ENCODE results near the gene PNLIPRP3.
"Not testable (repeated sequence)": the region's sequence is repeated elsewhere in the genome, so short reads cannot be mapped to it uniquely, and the experiment has no call there.

The PNLIPRP3 gene

DNA sequence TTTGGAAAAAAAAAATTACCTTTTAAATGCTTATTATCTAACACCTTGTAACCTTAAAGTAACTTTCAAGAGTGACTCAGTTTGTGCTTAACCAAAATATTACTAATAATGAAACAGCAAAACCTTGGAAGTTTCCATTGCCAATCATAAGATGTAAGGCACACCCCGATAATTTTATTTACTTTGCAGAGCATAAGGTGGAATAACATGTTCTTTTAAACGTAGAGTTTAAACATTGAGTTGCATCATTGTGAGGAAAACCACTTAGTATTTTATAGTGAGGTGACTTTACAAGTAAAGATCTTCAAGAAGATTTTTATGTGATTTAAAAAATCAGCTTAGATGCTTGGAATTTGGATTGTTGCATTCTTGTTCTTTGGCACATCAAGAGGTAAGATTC is at the start of gene PNLIPRP3:
TSS of gene PNLIPRP3 (plus strand) at position 177 of the 400 bp plus-strand sequence. CDS start at position 343, 166 bp downstream.
- DNase-seq: no peak
- intact Hi-C loops (cut with DNase I): no loop called here

DNA sequence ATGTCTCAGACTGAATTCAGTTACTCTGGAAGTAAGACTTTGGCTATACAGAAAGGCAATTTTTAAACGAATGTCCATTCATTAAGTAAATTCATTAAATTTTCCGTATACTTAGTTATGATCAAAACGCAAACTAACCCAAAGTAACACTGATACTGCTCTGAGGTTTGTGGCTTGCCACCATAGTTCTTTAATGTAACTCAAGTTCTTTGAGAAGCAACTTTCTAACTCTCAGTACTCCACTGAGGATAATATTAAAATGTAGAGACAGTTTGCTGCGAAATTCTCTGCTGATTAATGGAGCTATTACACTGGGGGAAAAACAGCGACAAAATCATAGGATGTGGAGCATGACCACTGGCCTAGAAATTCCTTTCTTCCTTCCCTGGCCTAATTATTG is 45.4 kb upstream of the PNLIPRP3 start:
- intact Hi-C loops (cut with DNase I): no loop called here
- no peak for DNase-seq

DNA sequence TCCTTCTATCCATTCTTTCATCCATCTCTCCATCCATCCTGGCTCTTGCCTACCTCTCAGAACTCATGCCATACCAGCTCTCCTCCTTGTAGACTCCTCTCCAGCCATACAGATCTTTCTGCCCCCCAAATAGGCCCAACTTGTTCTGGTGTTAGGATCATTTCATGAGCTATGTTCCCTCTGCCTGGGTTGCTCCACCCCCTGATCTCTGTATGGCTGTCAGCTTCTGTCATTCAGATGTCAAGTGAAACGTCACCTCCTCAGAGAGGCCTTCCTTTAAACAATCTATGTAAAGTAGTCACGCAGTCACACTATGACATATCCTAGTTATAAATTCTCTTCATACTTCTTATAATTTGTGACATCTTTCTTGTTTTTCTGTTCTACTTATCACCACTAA is 42.3 kb upstream of the PNLIPRP3 start:
- DNase-seq: no peak
- intact Hi-C loops (cut with DNase I): no loop called here

DNA sequence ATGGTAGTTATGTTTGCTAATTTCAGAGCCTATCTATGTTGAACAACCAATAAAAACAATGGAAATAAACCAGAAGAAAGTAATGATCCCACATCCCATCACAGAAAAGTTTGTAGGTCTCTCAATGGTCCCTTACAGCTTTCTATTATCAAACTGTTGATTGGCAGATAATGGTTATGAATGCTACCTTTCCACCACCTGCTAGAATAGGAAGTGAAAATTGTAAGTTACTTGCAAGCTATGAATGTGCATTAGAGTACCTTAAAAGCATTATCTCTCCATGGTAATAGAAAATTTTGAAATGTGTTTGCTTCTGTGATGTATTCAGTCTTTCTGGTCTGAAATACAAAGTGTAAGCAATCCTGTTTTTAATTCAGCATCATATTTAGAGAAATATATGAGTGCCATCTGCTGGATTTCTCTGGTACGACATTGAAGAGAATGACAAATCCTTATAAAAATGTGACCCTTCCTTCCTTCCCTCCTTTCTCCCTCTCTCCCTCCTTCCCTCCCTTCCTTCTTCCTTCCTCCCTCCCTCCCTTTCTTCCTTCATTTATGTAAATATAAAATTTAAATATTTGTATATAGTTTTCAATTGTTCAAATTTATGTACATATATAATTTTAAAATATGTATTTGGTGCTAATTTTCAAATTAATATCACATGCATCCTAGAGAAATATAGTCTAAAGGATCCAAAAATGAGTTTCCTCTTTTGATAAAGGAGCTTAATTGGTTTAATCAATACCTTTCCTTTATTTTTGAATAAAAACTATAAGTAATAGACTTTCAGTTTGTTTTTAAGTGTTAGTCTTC is 41.4 kb upstream of the PNLIPRP3 start:
- peak in 5 of 42 donors; percentile 7 to 59 (median 16) for DNase-seq
- intact Hi-C loops (cut with DNase I): no loop called here

DNA sequence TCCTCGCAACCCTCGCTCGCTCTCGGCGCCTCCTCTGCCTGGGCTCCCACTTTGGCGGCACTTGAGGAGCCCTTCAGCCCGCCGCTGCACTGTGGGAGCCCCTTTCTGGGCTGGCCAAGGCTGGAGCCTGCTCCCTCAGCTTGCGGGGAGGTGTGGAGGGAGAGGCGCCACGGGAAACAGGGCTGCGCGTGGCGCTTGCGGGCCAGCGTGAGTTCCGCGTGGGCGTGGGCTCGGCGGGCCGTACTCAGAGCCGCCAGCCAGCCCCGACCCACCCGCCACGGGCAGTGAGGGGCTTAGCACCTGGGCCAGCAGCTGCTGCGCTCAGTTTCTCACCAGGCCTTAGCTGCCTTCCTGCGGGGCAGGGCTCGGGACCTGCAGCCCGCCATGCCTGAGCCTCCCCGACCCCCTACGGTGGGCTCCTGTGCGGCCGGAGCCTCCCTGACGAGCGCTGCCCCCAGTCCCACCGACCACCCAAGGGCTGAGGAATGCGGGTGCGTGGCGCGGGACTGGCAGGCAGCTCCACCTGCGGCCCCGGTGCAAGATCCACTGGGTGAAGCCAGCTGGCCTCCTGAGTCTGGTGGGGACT is 34.3 kb upstream of the PNLIPRP3 start:
- intact Hi-C loops (cut with DNase I); DNase-seq: not testable (repeated sequence)

DNA sequence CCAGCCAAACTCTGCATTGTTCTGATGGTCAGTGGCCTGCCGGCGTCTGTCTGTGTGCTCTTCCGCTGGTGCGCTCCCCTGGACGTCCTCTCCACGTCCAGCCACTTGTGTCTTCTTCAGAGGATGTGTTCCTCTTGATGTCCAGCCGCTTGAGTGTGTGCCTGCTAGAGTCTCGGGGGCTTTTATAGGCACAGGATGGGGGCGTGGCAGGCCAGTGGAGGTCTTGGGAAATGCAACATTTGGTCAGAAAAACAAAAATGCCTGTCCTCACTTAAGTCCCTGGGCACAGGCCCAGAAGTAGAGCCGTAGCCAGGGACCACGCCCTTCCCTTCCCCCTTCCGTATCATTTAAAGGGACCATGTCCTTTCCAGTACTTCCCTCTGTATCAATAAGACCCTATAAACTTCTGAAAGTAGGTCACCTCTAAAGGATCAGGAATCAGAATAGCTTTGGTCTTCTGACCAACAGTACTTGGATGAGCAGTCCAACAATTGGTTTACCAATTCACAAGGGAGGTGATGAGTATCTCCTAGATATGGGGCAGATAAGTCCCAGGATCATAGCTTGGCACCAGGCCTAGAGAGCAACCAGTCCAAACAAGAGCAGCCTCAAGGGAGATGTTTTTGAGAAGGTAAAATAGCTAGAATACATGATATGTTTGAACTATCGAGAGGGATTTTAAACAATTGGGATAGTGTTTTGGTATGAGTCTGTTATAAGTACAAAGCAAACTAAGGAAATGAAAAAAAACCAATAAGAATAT is 32.2 kb upstream of the PNLIPRP3 start:
- no peak for DNase-seq
- intact Hi-C loops (cut with DNase I): no loop called here

DNA sequence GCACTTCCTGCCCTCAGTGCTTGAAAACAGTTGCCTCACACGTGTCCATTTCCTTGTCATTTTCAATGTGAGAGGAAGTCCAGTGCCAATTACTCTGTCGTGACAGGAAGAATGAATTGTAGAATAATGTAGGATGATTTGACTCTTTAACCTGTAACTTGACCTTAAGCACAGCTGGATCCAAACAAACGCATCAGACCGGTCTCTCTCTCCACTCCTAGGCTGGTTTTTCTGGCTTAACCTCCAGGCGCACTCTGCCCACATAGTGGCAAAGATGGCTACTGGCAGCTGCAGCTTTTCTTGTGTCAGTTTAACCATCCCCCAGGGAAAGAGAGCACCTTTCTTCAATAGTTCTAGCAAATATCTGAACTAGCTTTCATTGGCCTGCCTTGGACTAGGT is 29.4 kb upstream of the PNLIPRP3 start:
- DNase-seq: no peak
- intact Hi-C loops (cut with DNase I): no loop called here

DNA sequence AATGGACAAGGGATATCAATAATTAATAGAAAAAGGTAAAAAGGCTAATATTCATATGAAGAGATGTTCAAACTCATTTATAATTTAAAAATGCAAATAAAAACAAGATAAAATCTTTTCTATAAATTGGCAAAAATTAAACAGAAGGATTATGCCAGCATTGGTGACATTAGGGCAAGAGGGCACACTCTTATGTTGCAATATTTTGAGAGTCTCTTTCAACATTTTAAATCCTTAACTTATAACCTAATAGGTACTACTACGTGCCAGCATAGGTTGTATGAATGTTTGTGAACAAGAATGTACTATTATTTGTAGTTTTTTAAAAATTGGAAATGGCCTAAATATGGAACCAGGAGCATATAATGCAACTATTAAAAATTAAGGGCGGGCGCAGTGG is 24.8 kb upstream of the PNLIPRP3 start:
- intact Hi-C loops (cut with DNase I): no loop called here
- DNase-seq: no peak

DNA sequence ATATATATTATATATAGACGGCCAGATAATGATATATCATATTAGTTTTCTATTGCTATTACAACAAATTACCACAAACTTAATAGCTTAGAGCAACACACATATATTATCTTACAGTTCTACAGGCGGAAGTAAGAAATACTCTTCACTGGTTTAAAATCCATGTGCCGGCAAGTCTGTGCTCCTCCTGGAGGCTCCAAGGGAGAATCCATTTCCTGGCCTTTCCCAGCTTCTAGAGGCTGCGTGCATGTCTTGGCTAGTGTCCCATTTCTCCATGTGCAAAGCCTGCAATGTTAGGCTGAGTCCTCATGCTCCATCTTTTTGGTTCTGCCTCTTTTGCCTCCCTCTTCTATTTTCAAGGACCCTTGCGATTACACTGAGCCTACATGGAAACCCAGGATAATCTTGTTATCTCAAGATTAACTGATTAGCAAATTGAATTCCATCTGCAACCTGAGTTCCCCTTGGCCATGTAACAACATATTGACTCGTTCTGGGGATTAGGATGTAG is 23.9 kb upstream of the PNLIPRP3 start:
- intact Hi-C loops (cut with DNase I): no loop called here
- no peak for DNase-seq

DNA sequence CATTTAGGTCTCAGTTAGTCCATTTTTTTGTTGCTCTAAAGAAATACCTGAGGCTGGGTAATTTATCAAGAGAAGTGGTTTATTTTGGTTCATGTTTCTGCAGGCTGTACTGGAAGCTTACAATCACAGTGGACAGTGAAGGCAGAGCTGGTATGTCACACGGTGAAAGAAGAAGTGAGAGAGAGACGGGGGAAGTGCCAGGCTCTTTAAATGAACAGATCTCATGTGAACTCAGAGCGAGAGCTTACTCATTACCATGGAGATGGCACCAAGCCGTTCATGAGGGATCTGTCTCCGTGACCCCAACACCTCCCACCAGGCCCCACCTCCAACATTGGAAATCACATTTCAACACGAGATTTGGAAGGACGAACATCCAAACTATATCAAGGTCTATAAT is 18.9 kb upstream of the PNLIPRP3 start:
- intact Hi-C loops (cut with DNase I): no loop called here
- DNase-seq: no peak

DNA sequence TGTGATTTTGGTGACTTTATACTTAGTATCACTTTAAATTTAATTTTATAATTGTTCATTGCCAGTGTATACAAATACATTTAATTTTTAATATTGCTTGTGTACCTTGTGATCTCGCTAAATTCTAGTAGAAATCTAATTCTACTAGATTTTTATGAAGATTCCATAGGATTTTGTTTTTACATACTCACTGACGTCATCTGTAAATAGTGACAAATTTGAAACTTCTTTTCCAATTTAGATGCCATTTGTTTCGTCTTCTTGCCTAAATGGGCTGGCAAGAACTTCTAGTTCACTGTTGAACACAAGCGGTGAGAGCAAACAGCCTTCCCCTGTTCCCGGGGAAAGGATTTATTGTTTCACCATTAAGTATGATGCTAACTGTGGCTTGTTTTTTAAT is 17.3 kb upstream of the PNLIPRP3 start:
- no peak for DNase-seq
- intact Hi-C loops (cut with DNase I): no loop called here

DNA sequence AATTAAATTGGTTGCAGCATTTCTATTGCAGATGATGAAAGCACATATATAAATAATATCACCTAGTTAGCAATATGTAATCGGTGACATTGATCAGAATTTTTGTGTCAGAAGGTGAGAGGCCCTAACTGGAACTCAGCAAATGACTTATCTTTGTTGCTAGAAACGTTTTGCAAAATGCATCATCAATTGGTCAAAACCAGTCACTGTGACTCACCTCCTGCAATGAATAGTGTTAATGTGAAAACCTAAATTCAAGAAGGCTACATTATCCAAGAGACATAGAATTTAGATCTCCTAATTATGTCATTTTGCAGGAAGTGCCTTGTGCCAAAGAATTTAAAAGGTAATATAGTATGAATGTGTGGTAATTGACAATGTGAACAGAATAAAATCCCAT is 9.8 kb upstream of the PNLIPRP3 start:
- intact Hi-C loops (cut with DNase I): no loop called here
- no peak for DNase-seq

DNA sequence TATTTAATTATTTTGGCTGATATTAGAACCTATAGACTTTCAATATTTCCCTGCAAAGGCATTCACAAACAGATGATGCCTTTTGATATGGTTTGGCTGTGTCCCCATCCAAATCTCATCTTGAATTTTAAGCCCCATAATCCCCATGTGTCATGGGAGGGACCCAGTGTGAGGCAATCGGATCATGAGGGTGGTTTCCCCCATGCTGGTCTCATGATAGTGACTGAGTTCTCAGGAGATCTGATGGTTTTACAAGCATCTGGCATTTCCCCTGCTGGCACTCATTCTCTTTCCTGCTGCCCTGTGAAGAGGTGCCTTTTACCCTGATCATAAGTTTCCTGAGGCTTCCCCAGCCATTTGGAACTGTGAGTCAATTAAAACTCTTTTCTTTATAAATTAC is 9.3 kb upstream of the PNLIPRP3 start:
- no peak for DNase-seq
- intact Hi-C loops (cut with DNase I): no loop called here

DNA sequence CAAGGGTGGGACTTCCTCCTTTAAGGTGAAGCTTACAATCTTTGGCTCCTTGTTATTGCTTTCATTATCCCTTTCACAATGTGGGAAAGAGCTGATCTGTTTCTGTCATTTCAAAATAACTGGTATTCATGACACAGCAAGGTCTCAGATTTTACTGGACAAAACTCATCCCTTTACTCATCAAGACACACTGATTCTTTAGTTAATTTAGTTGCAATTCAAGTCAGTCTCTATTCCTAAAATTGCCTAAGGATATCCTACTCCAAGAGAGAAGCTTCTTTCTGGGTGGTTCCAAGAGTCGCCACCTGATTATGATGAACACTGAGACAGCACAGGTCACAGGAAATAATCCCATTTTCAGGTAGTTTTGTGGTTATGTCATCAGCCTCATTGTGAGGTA is 5.8 kb upstream of the PNLIPRP3 start:
- DNase-seq: no peak
- intact Hi-C loops (cut with DNase I): no loop called here

DNA sequence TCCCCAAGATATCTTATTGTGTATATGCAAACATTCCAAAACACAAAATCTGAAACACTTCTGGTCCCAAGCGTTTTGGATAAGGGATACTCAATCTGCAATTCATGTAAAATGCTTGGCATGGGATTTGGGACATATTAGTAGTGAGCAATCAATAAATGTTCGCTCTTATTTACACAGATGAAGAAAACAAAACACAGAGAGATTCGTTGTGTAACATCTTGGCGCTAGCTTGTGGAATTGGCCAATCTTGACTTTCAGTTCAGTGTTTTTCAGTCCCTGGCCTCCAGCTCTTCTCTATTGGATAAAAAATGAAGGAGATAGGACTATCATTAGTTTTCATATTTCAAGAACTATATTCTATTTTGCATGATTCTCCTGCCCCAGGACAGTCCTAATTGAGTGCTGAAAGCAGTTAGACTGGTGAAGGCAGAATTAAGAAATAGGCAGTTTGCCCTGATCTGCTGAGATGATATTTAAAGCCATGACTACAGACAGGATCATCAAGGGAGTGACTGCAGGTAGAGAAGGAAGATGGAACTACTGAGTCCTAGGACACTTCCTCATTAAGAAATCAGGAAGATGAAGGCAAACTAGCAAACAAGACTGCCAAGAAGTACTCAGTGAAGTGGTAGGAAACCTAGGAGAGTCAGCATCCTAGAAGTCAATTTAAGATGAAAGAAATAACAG is 1.8 kb downstream of the PNLIPRP3 start:
- DNase-seq: no peak
- intact Hi-C loops (cut with DNase I): no loop called here

DNA sequence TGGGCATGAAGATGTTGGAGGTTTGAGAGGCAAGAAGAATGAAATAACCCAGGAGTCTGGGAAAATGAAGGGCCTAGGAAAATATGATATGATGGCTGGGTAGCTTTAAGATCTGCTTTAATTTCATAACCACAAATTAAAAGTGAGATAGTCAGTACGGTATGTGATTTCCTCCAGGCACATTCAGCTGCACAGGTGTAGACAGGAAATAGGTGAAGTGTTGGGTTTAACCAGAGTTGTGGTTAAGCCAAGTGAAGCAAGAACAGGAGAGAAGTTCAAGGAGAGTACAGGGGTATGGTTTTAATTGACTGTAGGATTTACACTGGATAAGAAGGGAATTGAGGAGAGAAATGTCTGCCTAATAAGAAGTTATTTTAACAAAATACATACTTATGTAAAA is 2.6 kb downstream of the PNLIPRP3 start:
- intact Hi-C loops (cut with DNase I): no loop called here
- no peak for DNase-seq

DNA sequence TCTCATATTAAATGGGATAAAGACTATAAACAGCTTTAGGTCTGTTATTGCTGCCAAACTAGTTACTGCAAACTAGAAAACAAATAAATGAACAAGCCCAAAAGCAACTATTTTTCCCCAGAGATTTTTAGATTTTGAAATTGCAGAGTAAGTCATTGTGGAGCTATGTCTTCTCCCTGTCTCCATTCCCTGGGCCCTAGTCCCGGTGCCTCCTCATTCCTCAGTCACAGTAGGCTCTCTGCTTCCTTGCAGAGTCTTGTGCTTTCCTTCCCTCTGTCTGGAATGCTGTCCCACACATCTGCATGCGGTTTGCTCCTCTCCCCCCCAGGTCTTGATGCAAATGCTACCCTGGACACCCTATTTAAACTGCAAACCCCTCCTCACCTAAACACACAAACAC is 4.0 kb downstream of the PNLIPRP3 start:
- no peak for DNase-seq
- intact Hi-C loops (cut with DNase I): no loop called here

DNA sequence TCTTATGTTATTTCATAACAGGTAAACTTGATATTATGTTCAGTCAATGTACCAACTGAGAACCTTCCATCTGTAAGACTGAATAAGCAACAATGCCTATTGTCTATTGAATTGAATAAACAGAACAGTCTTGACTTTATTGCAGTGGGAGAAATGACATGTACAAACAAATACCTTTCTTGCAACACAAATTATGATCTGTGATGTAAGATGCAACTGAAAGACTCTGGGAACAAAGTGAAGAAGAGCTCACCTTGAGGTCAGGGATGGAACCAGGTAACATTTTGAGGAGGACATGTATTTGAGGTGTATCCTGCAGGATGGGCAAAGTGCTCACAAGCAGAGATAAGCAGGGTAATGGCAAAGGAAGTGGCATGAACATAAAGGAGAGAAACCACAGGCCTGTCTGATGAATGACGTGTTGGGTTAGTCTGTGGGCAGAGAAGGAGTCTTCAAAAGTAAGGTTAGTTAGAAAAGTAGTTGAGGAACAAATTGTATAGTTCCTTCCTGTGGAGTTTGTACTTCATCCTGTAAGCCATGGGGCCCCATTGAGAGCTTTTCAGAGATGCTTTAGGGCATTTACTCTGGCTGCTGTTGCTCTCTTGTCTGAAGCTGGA is 9.5 kb downstream of the PNLIPRP3 start:
- DNase-seq: no peak
- intact Hi-C loops (cut with DNase I): no loop called here

All from head of caudate nucleus (tissue), 42 donors.